ENCODE data around the gene BST1.

Gene BST1

GRCh38 chr4:15718959-15719358 is 16.1 kb downstream of the BST1 start:
- TF ChIP-seq POLR2AphosphoS5 (IDR thresholded peaks at IDR 0.05; ENCODE audit: low read depth, low read length) = no peak
- TF ChIP-seq TAF1 (IDR thresholded peaks at IDR 0.05; ENCODE audit: borderline replicate concordance, insufficient read depth, low read length) = no peak
- TF ChIP-seq FOXP2 (optimal IDR thresholded peaks at IDR 0.05; ENCODE audit: borderline replicate concordance, extremely low read depth, extremely low read length, insufficient read depth) = no peak
- TF ChIP-seq SIN3A (IDR thresholded peaks at IDR 0.05; ENCODE audit: borderline replicate concordance, insufficient read depth, low read length) = no peak
- no peak for TF ChIP-seq REST (IDR thresholded peaks at IDR 0.05; ENCODE audit: insufficient read depth in 1 of 2, low read depth in 2 of 2, low read length in 2 of 2)

GRCh38 chr4:15719506-15719905 is 16.6 kb downstream of the BST1 start:
- TF ChIP-seq TAF1 (IDR thresholded peaks at IDR 0.05; ENCODE audit: borderline replicate concordance, insufficient read depth, low read length) = no peak
- TF ChIP-seq SIN3A (IDR thresholded peaks at IDR 0.05; ENCODE audit: borderline replicate concordance, insufficient read depth, low read length) = no peak
- no peak for TF ChIP-seq FOXP2 (optimal IDR thresholded peaks at IDR 0.05; ENCODE audit: borderline replicate concordance, extremely low read depth, extremely low read length, insufficient read depth)
- TF ChIP-seq POLR2AphosphoS5 (IDR thresholded peaks at IDR 0.05; ENCODE audit: low read depth, low read length) = no peak
- no peak for TF ChIP-seq REST (IDR thresholded peaks at IDR 0.05; ENCODE audit: insufficient read depth in 1 of 2, low read depth in 2 of 2, low read length in 2 of 2)

- TF ChIP-seq REST (IDR thresholded peaks at IDR 0.05; ENCODE audit: insufficient read depth in 1 of 2, low read depth in 2 of 2, low read length in 2 of 2) = no peak
- TF ChIP-seq FOXP2 (optimal IDR thresholded peaks at IDR 0.05; ENCODE audit: borderline replicate concordance, extremely low read depth, extremely low read length, insufficient read depth) = no peak
- TF ChIP-seq SIN3A (IDR thresholded peaks at IDR 0.05; ENCODE audit: borderline replicate concordance, insufficient read depth, low read length) = no peak
- TF ChIP-seq POLR2AphosphoS5 (IDR thresholded peaks at IDR 0.05; ENCODE audit: low read depth, low read length) = no peak
- TF ChIP-seq TAF1 (IDR thresholded peaks at IDR 0.05; ENCODE audit: borderline replicate concordance, insufficient read depth, low read length) = no peak
Measured at GRCh38 chr4:15720851-15721250, 18.0 kb downstream of the BST1 start.

GRCh38 chr4:15725608-15726007 is 22.7 kb downstream of the BST1 start:
- TF ChIP-seq SIN3A (IDR thresholded peaks at IDR 0.05; ENCODE audit: borderline replicate concordance, insufficient read depth, low read length) (no peak), POLR2AphosphoS5 (IDR thresholded peaks at IDR 0.05; ENCODE audit: low read depth, low read length) (no peak), TAF1 (IDR thresholded peaks at IDR 0.05; ENCODE audit: borderline replicate concordance, insufficient read depth, low read length) (no peak), REST (IDR thresholded peaks at IDR 0.05; ENCODE audit: insufficient read depth in 1 of 2, low read depth in 2 of 2, low read length in 2 of 2) (no peak), FOXP2 (optimal IDR thresholded peaks at IDR 0.05; ENCODE audit: borderline replicate concordance, extremely low read depth, extremely low read length, insufficient read depth) (no peak)

Measured in PFSK-1 (cell line).